ENCODE data around the gene SEPTIN12. TPM values are rescaled to one million over a fixed set of nuclear protein-coding genes. Genes with fewer than 3 reads are reported as not detected.

SEPTIN12 gene
- total and polyA plus RNA-seq, 2 of the 8 experiments (the other 6 are each of a cell fraction or from before 2014, with no cell fraction given): 0.24 TPM; not detected in 1

GRCh38 chr16:4806280-4806679, 18.1 kb upstream of the SEPTIN12 start (continued):
- TF ChIP-seq CHD7 (IDR thresholded peaks at IDR 0.05; ENCODE audit: insufficient replicate concordance, low read length): no peak

Data from H1 (cell line).